Uterus (tissue), 2 donors: ENCODE results near the gene CCDC195.

Experiments
- CTCF ChIP-seq, 4 experiments: fragments of 200-600 bp in 2 of 4; fragments of 450-650 bp in 2 of 4; sonication (generic) in 2 of 4; IDR thresholded peaks; one replicate each; pipeline ENCODE4 v1.5.1; 2016 to 2019; ENCODE audit warnings: antibody characterized with exemption in 4 of 4, mild to moderate bottlenecking in 2 of 4, moderate library complexity in 1 of 4
- POLR2A ChIP-seq, 2 donors: fragments of 450-650 bp; IDR thresholded peaks; one replicate each; pipeline ENCODE4 v1.6.1; 2016; ENCODE audit warnings: antibody characterized with exemption in 2 of 2, mild to moderate bottlenecking in 1 of 2, moderate library complexity in 1 of 2

DNA sequence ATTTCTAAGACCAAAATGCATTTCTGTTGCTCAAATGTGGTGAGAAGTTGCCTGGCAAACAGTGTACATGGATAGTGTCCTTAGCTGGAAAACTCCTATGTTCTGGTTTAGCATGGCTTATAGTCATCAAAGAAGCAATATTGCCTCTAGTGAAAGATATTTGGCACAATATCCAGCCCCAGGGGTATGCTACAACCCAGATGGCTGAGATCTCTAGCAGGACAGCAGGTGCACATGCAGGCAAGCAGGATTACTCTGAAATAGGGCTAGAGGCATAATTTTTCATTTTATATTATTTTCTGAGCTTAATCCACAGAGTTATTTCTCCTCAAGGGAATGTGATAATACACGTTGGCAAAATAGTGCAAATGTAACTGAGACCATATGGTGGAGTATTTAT lies 34.0 kb downstream of the CCDC195 start:
- no peak for TF ChIP-seq CTCF (IDR thresholded peaks at IDR 0.05)
- TF ChIP-seq POLR2A (IDR thresholded peaks at IDR 0.05): no peak
